ENCODE results near the gene DNAAF1. TPM values are rescaled to one million over a fixed set of nuclear protein-coding genes. Genes with fewer than 3 reads are reported as not detected.

Gene DNAAF1
- total and polyA plus RNA-seq, 2 of the 8 experiments (the other 6 are each of a cell fraction or from before 2014, with no cell fraction given), result 0.09 to 0.15 TPM

GRCh38 chr16:84207879-84208278 lies 62.8 kb downstream of the DNAAF1 start:
- Histone ChIP-seq H4K20me1 (replicated peaks in 1 of 2; ENCODE audit: control insufficient read depth in 1 of 2, insufficient read depth in 2 of 2, low read length in 2 of 2) (no peaks in the 10 kb centered on the region), H3K9ac (replicated peaks in 1 of 4; ENCODE audit: extremely low read depth in 1 of 4, low read depth in 3 of 4, low read length in 3 of 4) (no peak overlapping the region), H4K8ac (ENCODE audit: extremely low read depth, insufficient read depth, low read length) (no peak overlapping the region), H2AFZ (ENCODE audit: low read length) (no peak overlapping the region), H3K9me3 (ENCODE audit: insufficient read depth in 2 of 2, low read depth in 1 of 2, low read length in 1 of 2) (no peaks in the 10 kb centered on the region), H3K23me2 (ENCODE audit: low read depth, low read length) (no peaks in the 10 kb centered on the region), H3K4me2 (ENCODE audit: insufficient read depth in 1 of 2, low read depth in 2 of 2, low read length in 2 of 2) (no peak overlapping the region), H3K79me2 (ENCODE audit: control insufficient read depth in 1 of 2, insufficient read depth in 2 of 2, low read length in 2 of 2) (no peaks in the 10 kb centered on the region), H3K56ac (replicated peaks; ENCODE audit: insufficient read length, low read depth, low read length) (no peak overlapping the region), H4K5ac (ENCODE audit: insufficient read length, low read depth, low read length) (no peak overlapping the region), H3K27me3 (replicated peaks in 1 of 4; ENCODE audit: control insufficient read depth in 3 of 4, extremely low read depth in 1 of 4, insufficient read depth in 3 of 4, low read length in 3 of 4) (no peaks in the 10 kb centered on the region), H3K23ac (ENCODE audit: insufficient read length) (no peak overlapping the region), H3K4me3 (ENCODE audit: extremely low read depth in 1 of 4, insufficient read depth in 2 of 4, low read depth in 3 of 4, low read length in 4 of 4) (no peak overlapping the region), H3K36me3 (ENCODE audit: control insufficient read depth in 2 of 4, insufficient read depth in 4 of 4, low read length in 3 of 4) (no peaks in the 10 kb centered on the region), H2BK15ac (ENCODE audit: low read length) (no peak overlapping the region; the same call in 1 of the 2 replicates), H2BK12ac (ENCODE audit: low read depth, low read length) (no peak overlapping the region), H3K27ac (ENCODE audit: low read depth, low read length) (no peak overlapping the region), H4K91ac (replicated peaks; ENCODE audit: insufficient read length, low read length) (no peak overlapping the region), H3K14ac (ENCODE audit: insufficient read length) (no peak overlapping the region), H2BK5ac (ENCODE audit: low read depth, low read length) (no peak overlapping the region), H2BK120ac (replicated peaks; ENCODE audit: low read depth, low read length) (no peak overlapping the region), H2BK20ac (ENCODE audit: low read length) (no peak overlapping the region), H3K18ac (ENCODE audit: extremely low read depth, low read length) (no peak overlapping the region), H3K79me1 (ENCODE audit: low read depth, low read length) (no peaks in the 10 kb centered on the region), H3K4me1 (replicated peaks in 1 of 4; ENCODE audit: control insufficient read depth in 3 of 4, insufficient read depth in 4 of 4, low read length in 3 of 4) (peaks cover 0 to 3% (median 0%) of the 10 kb centered on the region in 4 experiments; a peak in 1 of 7 replicates), H2AK5ac (ENCODE audit: low read depth, low read length) (no peak overlapping the region), H3K4ac (replicated peaks; ENCODE audit: insufficient read length, low read depth, low read length) (no peak overlapping the region)
- DNase-seq (ENCODE audit: low read depth in 1 of 2, low spot score in 2 of 2) (no peak), FAIRE-seq (no peak)
- POLR2A ChIA-PET (ENCODE audit: partially characterized antibody), result no interaction called here
- WGBS, 2 experiments (ENCODE audit: extremely low coverage in 1 of 2, insufficient coverage in 1 of 2, insufficient read length in 1 of 2, insufficient replicate concordance in 2 of 2, low coverage in 1 of 2, low lambda C conversion rate in 2 of 2, missing lambda C conversion rate in 1 of 2), result 76% methylated on average over 8 of the region's 8 CpGs; no CpG with 5 or more reads in 1 of the 2 experiments
- CTCF ChIA-PET (ENCODE audit: partially characterized antibody), result interaction anchor here (0.6 to 1.5 kb wide), 4 partner anchors 20 to 171 kb away, joined by 3 to 5 read pairs (median 4); no protein-coding TSS in a partner anchor
- TF ChIP-seq ZNF274 (IDR thresholded peaks at IDR 0.05; ENCODE audit: borderline replicate concordance, extremely low read depth, low read length) (no peak), EGR1 (IDR thresholded peaks at IDR 0.05; ENCODE audit: borderline replicate concordance, low read depth, low read length) (no peak), JUND (IDR thresholded peaks at IDR 0.05; ENCODE audit: low read length) (no peak), KDM4A (IDR thresholded peaks at IDR 0.05; ENCODE audit: low read depth, low read length, severe bottlenecking) (no peak), SP2 (IDR thresholded peaks at IDR 0.05; ENCODE audit: low read length) (no peak), CTBP2 (IDR thresholded peaks at IDR 0.05; ENCODE audit: borderline replicate concordance, insufficient read depth, insufficient read length, low read length) (no peak), USF2 (IDR thresholded peaks at IDR 0.05; ENCODE audit: low read length) (no peak), ATF2 (IDR thresholded peaks at IDR 0.05; ENCODE audit: low read length) (no peak), POLR2AphosphoS5 (IDR thresholded peaks at IDR 0.05; ENCODE audit: low read depth, low read length) (no peak), SUZ12 (IDR thresholded peaks at IDR 0.05; ENCODE audit: low read length) (no peak), SIX5 (IDR thresholded peaks at IDR 0.05; ENCODE audit: low read depth, low read length) (no peak)

All from H1 (cell line).